SU-DHL-6 (cell line): ENCODE results near the gene OSBPL2.

ENCODE experiments used
- H2AFZ ChIP-seq: fragments of 200-600 bp; sonication (generic); 2 replicates; pipeline ENCODE4 v1.6.1; 2014; ENCODE audit warnings: low read depth, mild to moderate bottlenecking, moderate library complexity, mixed read lengths, antibody characterized with exemption, low read length; ENCODE audit not compliant: severe bottlenecking
- H3F3A ChIP-seq: fragments of 200-600 bp; shearing (Covaris generic); 2 replicates; pipeline ENCODE4 v1.6.0; 2016; ENCODE audit warnings: antibody characterized with exemption, mild to moderate bottlenecking; ENCODE audit not compliant: insufficient read depth
- H3K27ac ChIP-seq: fragments of 200-600 bp; sonication (generic); 2 replicates; pipeline ENCODE4 v1.5.1; 2016; ENCODE audit warnings: low read depth, mild to moderate bottlenecking, low read length, moderate library complexity, mixed read lengths
- H3K27me3 ChIP-seq: fragments of 200-600 bp; sonication (generic), shearing (Covaris generic); 2 replicates; pipeline ENCODE4 v1.6.0; 2014; ENCODE audit warnings: mild to moderate bottlenecking, low read length
- H3K36me3 ChIP-seq: fragments of 200-600 bp; sonication (generic); 2 replicates; pipeline ENCODE4 v1.6.1; 2014; ENCODE audit warnings: mild to moderate bottlenecking, low read length, mixed read lengths
- H3K4me2 ChIP-seq: fragments of 300-600, 200-600 bp; shearing (Covaris generic), sonication (generic); 2 replicates; pipeline ENCODE4 v1.6.0; 2014; ENCODE audit warnings: low read length, low read depth, mild to moderate bottlenecking; ENCODE audit not compliant: poor library complexity, severe bottlenecking
- H3K4me3 ChIP-seq: fragments of 200-600 bp; sonication (generic); 2 replicates; pipeline ENCODE4 v1.5.1; 2014; ENCODE audit warnings: antibody characterized with exemption, low read length, mild to moderate bottlenecking, mixed read lengths; ENCODE audit not compliant: insufficient read depth, poor library complexity, severe bottlenecking
- H3K79me2 ChIP-seq: fragments of 200-600 bp; sonication (generic); 2 replicates; pipeline ENCODE4 v1.6.1; 2014; ENCODE audit warnings: mild to moderate bottlenecking, low read length, moderate library complexity; ENCODE audit not compliant: insufficient read depth
- H3K9ac ChIP-seq: fragments of 200-600 bp; sonication (generic); 2 replicates; pipeline ENCODE4 v1.7.0; 2014; ENCODE audit warnings: mild to moderate bottlenecking, low read length
- H3K9me2 ChIP-seq: fragments of 200-600 bp; sonication (generic); replicated peaks from 2 replicates; pipeline ENCODE4 v1.6.1; 2014; ENCODE audit warnings: low read length; ENCODE audit not compliant: insufficient read depth
- H3K9me3 ChIP-seq: fragments of 200-600 bp; sonication (generic); 2 replicates; pipeline ENCODE4 v1.6.1; 2014; ENCODE audit warnings: low read length, mixed read lengths; ENCODE audit not compliant: insufficient read depth
- H4K20me1 ChIP-seq: fragments of 200-600 bp; sonication (generic); 2 replicates; pipeline ENCODE4 v1.6.1; 2014; ENCODE audit warnings: low read depth, mild to moderate bottlenecking, antibody characterized with exemption, low read length, moderate library complexity, mixed read lengths
- CTCF ChIP-seq: fragments of 200-600 bp; sonication (generic); IDR thresholded peaks from one replicate; pipeline ENCODE4 v1.5.1; 2017; ENCODE audit warnings: antibody characterized with exemption, mild to moderate bottlenecking, low read length, moderate library complexity; ENCODE audit not compliant: insufficient read depth, poor library complexity, severe bottlenecking
- EZH2phosphoT487 ChIP-seq: fragments of 200-600 bp; sonication (generic), shearing (Covaris generic); conservative IDR thresholded peaks from 2 replicates; pipeline ENCODE4 v1.6.1; 2018; ENCODE audit warnings: mild to moderate bottlenecking, antibody characterized with exemption, low read length, moderate library complexity, mixed read lengths

Gene OSBPL2

GRCh38 chr20:62232770-62233645, 5.3 kb upstream of the OSBPL2 start:
- no peaks in the 10 kb centered on the region for H3K79me2 ChIP-seq
- H3K9me3 ChIP-seq, result no peaks in the 10 kb centered on the region
- H3K9ac ChIP-seq, result no peak overlapping the region
- no peak overlapping the region for H2AFZ ChIP-seq
- H3K27ac ChIP-seq, result no peak overlapping the region
- no peak overlapping the region for H3K4me2 ChIP-seq
- H4K20me1 ChIP-seq, result no peaks in the 10 kb centered on the region
- H3F3A ChIP-seq, result no peaks in the 10 kb centered on the region
- H3K9me2 ChIP-seq, result no peaks in the 10 kb centered on the region
- H3K36me3 ChIP-seq, result no peaks in the 10 kb centered on the region
- TF ChIP-seq EZH2phosphoT487 (no peak), CTCF (no peak)
- no peak overlapping the region for H3K4me3 ChIP-seq
- no peaks in the 10 kb centered on the region for H3K27me3 ChIP-seq

- H4K20me1 ChIP-seq, result no peaks in the 10 kb centered on the region
- no peaks in the 10 kb centered on the region for H3K79me2 ChIP-seq
- H3K27me3 ChIP-seq, result no peaks in the 10 kb centered on the region
- H3F3A ChIP-seq, result no peaks in the 10 kb centered on the region
- H3K9ac ChIP-seq, result no peak overlapping the region
- H3K4me2 ChIP-seq, result no peak overlapping the region
- no peaks in the 10 kb centered on the region for H3K36me3 ChIP-seq
- H3K9me2 ChIP-seq, result no peaks in the 10 kb centered on the region
- TF ChIP-seq CTCF, result no peak
- no peak for TF ChIP-seq EZH2phosphoT487
- no peaks in the 10 kb centered on the region for H3K9me3 ChIP-seq
- H3K4me3 ChIP-seq, result no peak overlapping the region
- H2AFZ ChIP-seq, result no peak overlapping the region
- no peak overlapping the region for H3K27ac ChIP-seq
Observed at GRCh38 chr20:62233684-62234083, 4.6 kb upstream of the OSBPL2 start.

GRCh38 chr20:62234339-62234738, 4.0 kb upstream of the OSBPL2 start:
- Histone ChIP-seq H3F3A (no peaks in the 10 kb centered on the region), H3K9me3 (no peaks in the 10 kb centered on the region), H3K4me2 (no peak overlapping the region), H3K9me2 (no peaks in the 10 kb centered on the region), H3K27ac (no peak overlapping the region), H3K9ac (no peak overlapping the region), H2AFZ (no peak overlapping the region), H3K36me3 (no peaks in the 10 kb centered on the region), H3K79me2 (no peaks in the 10 kb centered on the region; the same call in 1 of the 2 replicates), H3K4me3 (no peak overlapping the region), H4K20me1 (0 out of 2 replicates have a peak, but pooled peaks cover 3% of the 10 kb centered on the region), H3K27me3 (no peaks in the 10 kb centered on the region)
- TF ChIP-seq EZH2phosphoT487, result no peak
- no peak for TF ChIP-seq CTCF
